ENCODE data around the gene BDNF.

BDNF gene

GRCh38 chr11:27614092-27614491 is 86.2 kb downstream of the BDNF start:
- H4K20me1 ChIP-seq (ENCODE audit: insufficient read depth, low read length, poor library complexity, severe bottlenecking) = no peaks in the 10 kb centered on the region
- no peak overlapping the region for H3K9ac ChIP-seq (ENCODE audit: low read depth, low read length, poor library complexity, severe bottlenecking)
- no peaks in the 10 kb centered on the region for H3K9me3 ChIP-seq (ENCODE audit: insufficient read depth, low read depth, low read length)
- H3F3A ChIP-seq (ENCODE audit: low read depth) = no peaks in the 10 kb centered on the region
- H3K4me2 ChIP-seq (ENCODE audit: low read depth, low read length, poor library complexity, severe bottlenecking) = no peak overlapping the region
- H2AFZ ChIP-seq (ENCODE audit: low read length) = no peak overlapping the region
- no peak for TF ChIP-seq EZH2phosphoT487 (IDR thresholded peaks at IDR 0.05; ENCODE audit: borderline replicate concordance)
- TF ChIP-seq, protein P1, sequence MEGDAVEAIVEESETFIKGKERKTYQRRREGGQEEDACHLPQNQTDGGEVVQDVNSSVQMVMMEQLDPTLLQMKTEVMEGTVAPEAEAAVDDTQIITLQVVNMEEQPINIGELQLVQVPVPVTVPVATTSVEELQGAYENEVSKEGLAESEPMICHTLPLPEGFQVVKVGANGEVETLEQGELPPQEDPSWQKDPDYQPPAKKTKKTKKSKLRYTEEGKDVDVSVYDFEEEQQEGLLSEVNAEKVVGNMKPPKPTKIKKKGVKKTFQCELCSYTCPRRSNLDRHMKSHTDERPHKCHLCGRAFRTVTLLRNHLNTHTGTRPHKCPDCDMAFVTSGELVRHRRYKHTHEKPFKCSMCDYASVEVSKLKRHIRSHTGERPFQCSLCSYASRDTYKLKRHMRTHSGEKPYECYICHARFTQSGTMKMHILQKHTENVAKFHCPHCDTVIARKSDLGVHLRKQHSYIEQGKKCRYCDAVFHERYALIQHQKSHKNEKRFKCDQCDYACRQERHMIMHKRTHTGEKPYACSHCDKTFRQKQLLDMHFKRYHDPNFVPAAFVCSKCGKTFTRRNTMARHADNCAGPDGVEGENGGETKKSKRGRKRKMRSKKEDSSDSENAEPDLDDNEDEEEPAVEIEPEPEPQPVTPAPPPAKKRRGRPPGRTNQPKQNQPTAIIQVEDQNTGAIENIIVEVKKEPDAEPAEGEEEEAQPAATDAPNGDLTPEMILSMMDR (conservative IDR thresholded peaks at IDR 0.05; ENCODE audit: low read length) = no peak
- H3K27me3 ChIP-seq (ENCODE audit: insufficient read depth, low read length, poor library complexity, severe bottlenecking) = no peaks in the 10 kb centered on the region
- H3K4me3 ChIP-seq (ENCODE audit: low read length, poor library complexity, severe bottlenecking) = no peak overlapping the region
- peaks cover 5% of the 10 kb centered on the region for H3K4me1 ChIP-seq (ENCODE audit: insufficient read depth, low read length, poor library complexity, severe bottlenecking)
- no peaks in the 10 kb centered on the region for H3K79me2 ChIP-seq (ENCODE audit: insufficient read depth, low read length)
- H3K9me2 ChIP-seq (replicated peaks; ENCODE audit: low read depth, low read length) = no peaks in the 10 kb centered on the region
- no peaks in the 10 kb centered on the region for H3K36me3 ChIP-seq (ENCODE audit: insufficient read depth, low read length)

DNA sequence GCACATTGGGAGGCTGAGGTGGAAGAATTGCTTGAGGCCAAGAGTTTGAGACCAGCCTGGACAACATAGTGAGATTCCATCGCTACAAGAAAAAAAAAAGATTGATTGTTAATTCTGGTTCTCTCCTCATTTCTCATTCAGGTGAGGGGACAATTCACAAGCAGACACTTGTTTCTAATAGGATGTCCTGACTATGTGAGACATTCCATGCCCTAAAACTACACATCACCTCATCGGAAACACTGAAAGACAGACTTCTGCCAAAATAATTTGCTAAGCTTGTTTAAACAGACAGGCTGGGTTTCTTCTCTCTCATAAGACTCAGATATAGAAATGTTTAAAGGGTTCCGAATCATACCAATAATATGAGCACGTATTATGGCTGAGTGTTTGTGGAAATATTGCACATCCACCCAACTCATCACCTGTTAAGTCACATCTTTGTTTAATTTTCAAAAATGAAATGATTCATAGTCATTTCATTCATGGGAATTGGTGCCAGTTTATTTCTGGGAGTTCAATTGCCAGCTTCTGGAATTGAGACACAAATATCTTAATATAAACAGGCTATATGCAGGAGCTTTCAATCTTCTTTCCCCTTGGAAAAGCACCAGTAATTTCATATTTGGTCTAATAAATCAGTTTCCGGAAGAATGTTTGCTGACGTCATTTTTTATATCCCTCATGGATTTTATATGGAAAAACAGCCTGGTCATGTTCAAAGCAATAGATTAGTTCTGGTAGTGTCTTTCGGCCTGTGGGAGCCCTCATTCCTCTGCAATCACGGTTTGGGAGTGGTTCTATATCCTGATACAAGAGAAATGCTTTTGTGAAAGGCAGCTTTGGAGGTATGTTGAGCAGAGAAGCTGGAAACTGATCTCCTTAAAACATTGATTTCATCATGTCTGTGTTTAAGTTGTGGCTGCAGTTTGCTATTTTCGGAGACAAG is 87.0 kb downstream of the BDNF start:
- Histone ChIP-seq H3K9me3 (ENCODE audit: insufficient read depth, low read depth, low read length) (no peaks in the 10 kb centered on the region), H3K9ac (ENCODE audit: low read depth, low read length, poor library complexity, severe bottlenecking) (no peak overlapping the region), H3K36me3 (ENCODE audit: insufficient read depth, low read length) (no peaks in the 10 kb centered on the region), H2AFZ (ENCODE audit: low read length) (no peak overlapping the region), H3K4me2 (ENCODE audit: low read depth, low read length, poor library complexity, severe bottlenecking) (no peak overlapping the region), H3K27me3 (ENCODE audit: insufficient read depth, low read length, poor library complexity, severe bottlenecking) (no peaks in the 10 kb centered on the region), H3K9me2 (replicated peaks; ENCODE audit: low read depth, low read length) (no peaks in the 10 kb centered on the region), H3F3A (ENCODE audit: low read depth) (no peaks in the 10 kb centered on the region), H3K79me2 (ENCODE audit: insufficient read depth, low read length) (no peaks in the 10 kb centered on the region), H3K4me3 (ENCODE audit: low read length, poor library complexity, severe bottlenecking) (no peak overlapping the region), H3K4me1 (ENCODE audit: insufficient read depth, low read length, poor library complexity, severe bottlenecking) (no peaks in the 10 kb centered on the region), H4K20me1 (ENCODE audit: insufficient read depth, low read length, poor library complexity, severe bottlenecking) (no peaks in the 10 kb centered on the region)
- no peak for TF ChIP-seq EZH2phosphoT487 (IDR thresholded peaks at IDR 0.05; ENCODE audit: borderline replicate concordance)
- TF ChIP-seq, protein P1 (conservative IDR thresholded peaks at IDR 0.05; ENCODE audit: low read length) = no peak

DNA sequence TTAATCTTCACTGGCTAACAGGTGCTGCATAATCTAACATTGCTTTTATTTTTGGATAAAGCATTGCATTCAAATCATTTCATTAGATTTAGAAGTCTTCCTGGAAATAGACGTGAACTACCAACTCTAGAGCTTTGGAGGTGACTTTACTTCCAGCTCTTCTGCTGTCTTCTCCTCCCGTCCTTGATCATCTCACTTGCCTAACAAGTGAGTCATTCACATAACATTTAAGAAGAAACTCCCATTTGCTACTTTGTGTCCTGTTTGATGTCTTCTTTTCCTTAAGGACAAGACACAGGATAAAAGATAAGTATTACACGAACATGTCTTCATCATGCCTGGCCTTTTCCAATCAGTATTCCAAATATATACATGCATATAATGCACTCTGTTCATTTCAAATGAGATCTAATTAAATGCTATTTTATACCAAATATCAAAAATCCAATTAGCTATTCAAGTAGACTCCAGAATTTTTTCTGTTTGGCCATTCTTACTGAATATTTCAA is 88.3 kb downstream of the BDNF start:
- Histone ChIP-seq H4K20me1 (ENCODE audit: insufficient read depth, low read length, poor library complexity, severe bottlenecking) (no peaks in the 10 kb centered on the region), H3K9ac (ENCODE audit: low read depth, low read length, poor library complexity, severe bottlenecking) (no peak overlapping the region), H3K36me3 (ENCODE audit: insufficient read depth, low read length) (no peaks in the 10 kb centered on the region), H3K27me3 (ENCODE audit: insufficient read depth, low read length, poor library complexity, severe bottlenecking) (no peaks in the 10 kb centered on the region), H3F3A (ENCODE audit: low read depth) (no peaks in the 10 kb centered on the region), H3K79me2 (ENCODE audit: insufficient read depth, low read length) (no peaks in the 10 kb centered on the region), H3K4me1 (ENCODE audit: insufficient read depth, low read length, poor library complexity, severe bottlenecking) (no peaks in the 10 kb centered on the region), H3K4me2 (ENCODE audit: low read depth, low read length, poor library complexity, severe bottlenecking) (no peak overlapping the region), H3K9me2 (replicated peaks; ENCODE audit: low read depth, low read length) (no peaks in the 10 kb centered on the region), H2AFZ (ENCODE audit: low read length) (no peak overlapping the region), H3K9me3 (ENCODE audit: insufficient read depth, low read depth, low read length) (no peaks in the 10 kb centered on the region), H3K4me3 (ENCODE audit: low read length, poor library complexity, severe bottlenecking) (no peak overlapping the region)
- TF ChIP-seq, protein P1 (conservative IDR thresholded peaks at IDR 0.05; ENCODE audit: low read length) = no peak
- TF ChIP-seq EZH2phosphoT487 (IDR thresholded peaks at IDR 0.05; ENCODE audit: borderline replicate concordance) = no peak
